ENCODE results near the gene TENT4A.

The TENT4A gene

DNA sequence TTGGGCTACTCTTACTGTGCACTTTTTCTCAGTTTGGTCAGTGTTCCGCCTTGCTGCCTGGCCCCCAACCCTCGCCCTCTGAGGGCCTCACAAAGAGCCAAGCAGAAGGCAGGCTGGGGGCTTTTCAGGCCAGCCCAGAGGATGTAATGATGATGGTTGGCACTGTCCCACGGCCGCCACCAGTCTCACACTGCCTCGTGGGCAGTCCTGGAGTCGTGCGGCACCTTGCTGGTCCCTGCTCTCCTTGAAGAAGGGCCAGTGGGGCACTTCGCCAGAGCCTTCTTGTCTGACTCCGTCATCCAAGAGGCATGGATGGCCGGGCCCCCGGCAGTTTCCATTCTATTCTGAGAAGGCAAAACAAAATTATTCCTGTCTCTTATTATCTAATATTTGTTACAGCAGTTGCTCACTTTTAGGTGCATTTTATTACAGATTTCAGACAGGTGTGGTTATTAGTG, 21.0 kb downstream of the TENT4A start:
- no peak for DNase-seq

DNA sequence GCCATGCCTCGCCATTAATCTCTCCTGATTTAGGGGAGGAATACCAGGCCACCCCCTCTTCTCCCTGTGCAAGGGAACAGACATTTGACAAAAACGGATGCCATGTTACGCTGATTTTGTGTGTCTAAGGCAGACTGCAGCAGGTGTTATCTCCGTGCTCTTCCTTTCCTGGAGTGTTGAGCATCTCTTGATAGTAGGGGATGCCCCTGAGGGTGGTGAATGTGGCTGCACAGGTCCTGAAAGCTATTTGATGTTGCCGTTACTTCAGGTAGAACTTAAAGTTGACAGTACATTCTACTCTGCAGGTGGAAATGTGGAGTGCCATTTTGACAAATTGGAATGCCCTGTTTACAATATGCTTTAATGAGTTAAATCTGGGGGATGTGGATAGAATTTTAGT, 21.5 kb downstream of the TENT4A start:
- no peak for DNase-seq

DNA sequence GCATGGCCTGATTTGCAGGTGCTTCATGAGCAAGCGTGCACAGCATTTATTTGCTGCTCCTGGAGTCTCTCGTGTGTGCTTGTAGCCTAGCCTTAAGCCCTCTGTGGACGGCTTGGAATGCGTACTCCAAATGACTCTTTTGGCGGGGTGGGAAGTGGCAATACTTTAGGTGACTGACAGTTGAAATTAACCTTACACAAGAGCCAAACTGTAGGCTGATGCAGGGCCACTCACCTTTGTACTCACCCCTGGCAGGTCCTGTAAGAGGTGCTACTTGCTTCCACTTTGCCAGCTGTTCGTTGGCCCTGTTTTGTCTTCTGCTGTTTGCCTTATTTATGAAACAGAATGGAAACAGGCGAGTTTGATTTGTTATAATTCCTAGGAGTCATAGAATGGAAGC, 22.9 kb downstream of the TENT4A start:
- no peak for DNase-seq

DNA sequence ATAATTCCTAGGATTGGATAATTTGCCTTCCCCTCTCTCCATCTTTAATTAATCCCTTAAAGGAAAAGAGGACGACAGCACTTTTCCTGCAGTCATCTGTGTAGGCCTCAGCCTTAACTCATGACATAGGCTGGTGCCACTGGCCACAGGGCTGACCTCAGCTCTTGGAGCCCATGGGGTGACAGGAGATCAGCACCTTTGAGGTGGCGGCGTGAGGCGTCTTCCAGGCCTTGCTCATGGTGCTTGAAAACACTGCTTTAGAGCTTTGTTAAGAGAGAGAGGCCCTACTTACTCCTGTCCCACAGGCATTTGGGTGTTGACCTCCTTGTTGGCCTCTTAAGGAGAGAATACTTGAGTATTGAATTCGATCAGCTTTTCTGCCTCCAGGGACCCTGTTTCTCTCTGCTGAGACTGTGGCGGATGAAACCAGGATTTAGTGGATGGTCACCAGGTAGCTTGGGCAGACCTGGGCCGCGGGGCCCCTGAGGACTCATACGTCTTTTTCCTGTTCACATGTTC, 23.4 kb downstream of the TENT4A start:
- no peak for DNase-seq

DNA sequence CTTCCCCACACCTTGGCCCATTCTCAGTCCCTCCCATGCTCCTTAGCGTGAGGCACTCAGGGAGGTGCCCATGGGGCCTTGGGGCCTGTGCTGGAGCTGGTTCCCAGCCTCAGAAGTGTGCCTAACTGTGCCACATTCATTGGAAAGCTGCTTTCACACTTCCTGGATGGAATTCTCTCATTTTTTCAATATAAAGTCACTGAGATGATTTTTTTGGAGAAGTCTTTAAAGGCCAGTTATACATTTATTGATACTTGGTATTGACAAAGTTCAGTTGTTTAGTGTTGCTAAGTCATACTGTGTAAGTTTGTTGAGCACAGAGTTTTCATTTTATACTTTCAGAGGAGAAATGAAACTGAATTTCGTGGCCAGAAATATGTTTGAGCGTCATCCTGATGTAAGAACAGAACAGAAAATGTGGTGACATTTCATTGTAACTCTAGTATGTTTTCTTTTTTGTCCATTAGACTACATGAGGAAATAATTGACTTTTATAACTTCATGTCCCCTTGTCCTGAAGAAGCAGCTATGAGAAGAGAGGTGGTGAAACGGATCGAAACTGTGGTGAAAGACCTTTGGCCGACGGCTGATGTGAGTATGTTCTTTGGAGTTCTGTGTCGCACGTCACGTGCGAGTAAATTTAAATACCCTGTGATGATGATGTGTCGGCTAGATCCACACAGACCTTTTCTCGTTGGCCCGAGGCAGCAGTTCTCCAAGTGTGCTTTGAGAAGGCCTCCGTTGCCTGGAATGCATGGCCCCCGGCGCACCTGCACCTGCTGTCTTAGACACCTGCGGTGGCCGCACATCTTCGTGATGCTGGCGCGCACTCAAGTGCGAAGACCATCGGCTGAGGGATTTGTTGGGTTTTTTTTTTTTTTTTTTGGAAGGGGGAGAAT, 24.1 kb downstream of the TENT4A start:
- no peak for DNase-seq

DNA sequence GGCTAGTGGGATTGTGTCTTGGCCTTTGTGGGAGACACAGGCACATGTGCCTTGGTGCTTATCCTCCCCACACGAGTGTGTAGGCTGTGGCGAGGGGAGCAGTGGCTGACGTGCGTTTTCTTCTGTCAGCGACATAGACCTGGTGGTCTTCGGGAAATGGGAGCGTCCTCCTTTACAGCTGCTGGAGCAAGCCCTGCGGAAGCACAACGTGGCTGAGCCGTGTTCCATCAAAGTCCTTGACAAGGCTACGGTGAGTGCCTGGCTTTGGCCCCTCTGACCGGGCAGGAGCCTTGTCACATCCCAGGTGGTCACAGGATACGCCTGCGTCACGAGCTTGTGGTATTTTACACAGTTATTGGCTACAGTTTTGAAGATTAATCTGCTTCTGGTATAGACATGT, 26.4 kb downstream of the TENT4A start:
- no peak for DNase-seq

DNA sequence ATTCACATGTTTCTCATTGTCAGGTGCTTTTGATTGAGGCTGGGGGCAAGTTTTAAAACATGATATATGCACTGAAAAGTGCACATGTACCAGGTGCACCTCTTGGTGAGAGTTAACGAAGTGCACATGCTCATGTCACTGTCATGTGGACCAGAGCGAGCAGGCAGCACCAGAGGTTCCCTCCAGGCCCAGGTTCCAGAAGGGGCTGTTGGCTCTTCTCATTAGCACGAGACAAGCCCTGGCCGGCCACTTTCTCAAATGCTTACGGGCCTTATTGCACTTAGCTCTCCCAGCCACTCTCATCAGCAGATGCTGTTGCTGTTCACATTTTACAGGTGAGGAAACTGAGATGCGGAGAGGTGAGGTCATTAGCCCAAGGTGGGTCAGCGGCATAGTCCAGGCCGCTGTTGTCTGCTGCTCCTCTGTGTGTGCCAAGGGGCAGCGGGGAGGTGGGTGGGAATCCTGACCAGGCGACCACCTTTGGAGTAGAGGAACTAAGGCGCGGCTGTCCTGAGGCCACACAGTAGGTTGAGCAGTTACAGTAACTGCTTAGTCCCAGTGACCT, 27.4 kb downstream of the TENT4A start:
- DNase-seq: no peak

DNA sequence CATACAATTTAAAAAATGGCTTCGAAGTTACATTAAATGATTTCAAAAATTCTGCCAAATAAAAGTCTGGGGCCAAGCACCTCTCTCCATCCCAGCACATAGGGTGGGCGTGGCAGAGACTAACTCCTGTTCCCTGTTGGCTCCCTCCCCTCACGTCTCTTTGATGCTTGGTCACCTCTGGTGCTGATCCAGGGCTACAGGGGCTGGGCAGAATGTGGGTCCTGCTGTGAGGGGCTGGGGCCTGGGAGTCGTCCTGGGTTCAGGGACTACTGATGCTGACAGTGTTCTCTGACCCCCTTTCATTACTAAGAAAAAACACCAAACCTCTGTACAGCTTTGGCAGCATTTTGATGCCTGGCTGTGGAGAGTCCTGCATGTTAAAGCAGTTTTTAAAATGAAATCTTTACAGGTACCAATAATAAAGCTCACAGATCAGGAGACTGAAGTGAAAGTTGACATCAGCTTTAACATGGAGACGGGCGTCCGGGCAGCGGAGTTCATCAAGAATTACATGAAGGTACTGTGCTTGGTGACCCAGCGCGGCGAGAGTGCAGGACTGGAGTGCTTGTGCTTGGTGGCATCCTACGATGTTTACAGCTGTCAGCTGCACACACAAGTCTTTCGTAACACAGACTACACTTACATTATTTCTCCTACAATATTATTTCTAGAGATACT, 29.0 kb downstream of the TENT4A start:
- DNase-seq: no peak

DNA sequence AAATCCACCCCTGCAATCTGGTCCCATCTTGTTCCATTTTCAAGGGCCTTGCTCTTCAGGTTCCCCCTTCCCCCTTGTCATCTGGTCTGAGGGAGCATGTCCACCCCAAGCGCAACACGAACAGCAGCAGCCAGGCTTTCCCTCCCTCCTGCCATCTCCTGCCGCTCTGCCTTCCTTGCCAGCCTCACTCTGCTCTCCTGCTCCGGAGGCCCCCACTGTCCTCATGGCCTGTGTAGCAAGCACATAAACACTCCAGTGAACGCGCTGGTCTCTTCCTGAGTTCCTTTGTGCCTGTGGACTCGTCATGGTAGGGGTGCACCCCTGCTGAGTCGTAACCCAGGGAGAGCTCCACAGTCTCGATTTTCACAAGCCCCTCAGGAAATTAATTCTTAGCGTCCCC, 29.9 kb downstream of the TENT4A start:
- no peak for DNase-seq

DNA sequence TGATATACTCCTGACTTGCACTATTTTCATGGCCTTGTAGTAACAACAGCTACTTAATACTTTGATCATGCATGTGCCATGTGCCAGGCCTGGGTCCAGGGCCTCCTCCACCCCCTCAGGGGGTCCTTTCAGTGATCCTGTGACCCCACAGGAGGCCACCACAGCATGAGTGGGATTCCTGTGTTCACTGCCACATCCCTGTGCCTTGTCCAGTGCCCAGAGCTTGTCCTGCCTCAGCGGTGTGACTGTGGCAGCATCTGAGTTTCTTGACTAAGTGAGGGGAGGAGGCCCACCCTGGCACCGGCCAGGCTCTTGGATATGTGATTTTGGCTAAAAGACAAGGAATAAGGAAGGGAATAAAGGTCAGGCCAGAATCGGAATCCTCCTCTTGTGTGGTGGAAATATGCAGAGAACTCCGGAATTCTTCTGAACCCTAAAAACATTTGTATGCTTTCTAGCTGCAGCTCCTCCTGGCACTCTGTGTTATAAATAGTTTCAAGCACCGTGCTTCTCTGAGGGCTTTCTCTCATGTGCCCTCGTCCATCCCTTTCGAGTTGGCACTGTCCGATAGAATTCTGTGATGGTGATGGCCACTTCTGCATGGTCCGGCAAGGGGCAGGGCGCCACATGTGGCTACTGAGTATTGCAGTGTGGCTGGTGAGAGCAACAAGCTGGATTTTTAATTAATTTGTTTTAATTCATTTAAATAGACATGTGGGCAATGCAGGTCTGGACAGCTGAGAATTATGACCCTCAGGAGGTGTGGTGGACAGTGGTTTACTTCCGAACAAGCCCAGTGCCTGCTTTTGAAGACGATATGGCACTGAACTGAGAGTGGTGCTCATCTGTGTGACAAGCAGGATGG, 31.8 kb downstream of the TENT4A start:
- no peak for DNase-seq

DNA sequence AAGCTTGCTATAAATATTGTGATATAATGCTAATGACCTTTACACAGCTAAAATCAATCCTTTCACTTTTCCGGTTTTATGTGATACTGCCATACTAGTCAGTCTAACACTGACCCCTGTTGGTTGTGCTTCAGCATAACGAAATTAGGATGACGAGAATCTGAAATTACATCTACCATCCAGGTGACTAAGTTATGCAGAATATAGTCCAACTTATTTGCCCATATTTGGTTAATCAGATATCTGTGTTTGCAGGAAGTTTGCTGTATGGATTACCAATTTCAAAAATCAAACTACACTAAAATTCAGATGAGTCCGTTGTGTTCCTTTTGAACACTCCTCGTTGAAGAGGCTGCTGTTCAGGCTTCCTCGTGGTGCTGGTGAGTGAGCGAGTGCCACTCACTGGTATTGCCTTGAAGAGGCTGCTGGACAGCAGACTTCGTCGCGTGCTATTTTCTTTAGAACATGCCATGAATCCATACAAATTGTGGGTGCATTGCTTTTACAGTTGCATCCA, 32.5 kb downstream of the TENT4A start:
- DNase-seq: no peak

DNA sequence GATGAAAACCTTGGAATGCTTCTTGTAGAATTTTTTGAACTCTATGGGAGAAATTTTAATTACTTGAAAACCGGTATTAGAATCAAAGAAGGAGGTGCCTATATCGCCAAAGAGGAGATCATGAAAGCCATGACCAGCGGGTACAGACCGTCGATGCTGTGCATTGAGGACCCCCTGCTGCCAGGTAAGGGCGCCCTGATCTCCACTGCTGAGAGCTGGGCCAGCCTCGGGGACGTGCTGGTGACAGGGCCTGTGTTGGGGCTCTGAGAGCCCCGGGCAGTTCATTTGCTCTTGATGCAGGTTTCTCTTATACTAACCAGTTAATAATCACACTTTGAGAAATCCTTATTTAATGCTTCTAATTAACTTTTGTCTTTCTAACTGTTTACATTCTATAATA, 33.0 kb downstream of the TENT4A start:
- DNase-seq: no peak

DNA sequence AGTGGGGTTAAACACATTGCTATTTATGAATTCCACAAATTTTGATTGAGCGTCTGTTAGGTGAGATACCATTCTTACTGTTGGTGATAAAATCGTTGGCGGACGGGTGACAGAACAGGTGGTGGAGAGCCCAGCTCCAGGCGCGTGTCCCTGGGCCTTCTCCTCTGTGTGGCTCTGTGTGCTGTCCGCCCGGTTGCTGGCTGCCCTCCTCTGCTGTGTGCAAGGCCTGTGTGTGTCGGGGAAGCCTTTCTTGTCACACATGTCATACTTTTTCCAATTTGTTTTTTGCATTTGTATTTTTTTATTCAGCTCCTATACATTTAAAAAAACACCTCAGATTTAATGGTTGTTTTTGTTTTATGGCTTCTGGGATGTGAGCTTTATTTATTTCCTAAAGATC, 33.9 kb downstream of the TENT4A start:
- DNase-seq: no peak

DNA sequence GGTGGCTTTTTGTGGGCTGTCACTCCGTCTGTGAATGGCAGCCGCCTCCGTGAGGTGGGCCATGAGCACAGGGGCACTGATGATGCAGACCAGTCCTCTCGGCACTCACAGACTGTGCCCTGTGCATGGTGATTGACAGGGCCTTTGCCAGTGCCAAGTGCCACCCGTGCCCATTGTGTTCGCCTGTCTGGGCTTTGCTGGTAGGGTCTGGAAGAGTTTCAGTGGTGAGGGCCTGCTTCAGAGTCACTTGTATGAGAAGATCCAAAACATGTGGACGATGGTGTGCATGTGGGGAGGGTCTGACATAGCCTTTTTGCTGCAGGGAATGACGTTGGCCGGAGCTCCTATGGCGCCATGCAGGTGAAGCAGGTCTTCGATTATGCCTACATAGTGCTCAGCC, 34.9 kb downstream of the TENT4A start:
- DNase-seq: no peak

DNA sequence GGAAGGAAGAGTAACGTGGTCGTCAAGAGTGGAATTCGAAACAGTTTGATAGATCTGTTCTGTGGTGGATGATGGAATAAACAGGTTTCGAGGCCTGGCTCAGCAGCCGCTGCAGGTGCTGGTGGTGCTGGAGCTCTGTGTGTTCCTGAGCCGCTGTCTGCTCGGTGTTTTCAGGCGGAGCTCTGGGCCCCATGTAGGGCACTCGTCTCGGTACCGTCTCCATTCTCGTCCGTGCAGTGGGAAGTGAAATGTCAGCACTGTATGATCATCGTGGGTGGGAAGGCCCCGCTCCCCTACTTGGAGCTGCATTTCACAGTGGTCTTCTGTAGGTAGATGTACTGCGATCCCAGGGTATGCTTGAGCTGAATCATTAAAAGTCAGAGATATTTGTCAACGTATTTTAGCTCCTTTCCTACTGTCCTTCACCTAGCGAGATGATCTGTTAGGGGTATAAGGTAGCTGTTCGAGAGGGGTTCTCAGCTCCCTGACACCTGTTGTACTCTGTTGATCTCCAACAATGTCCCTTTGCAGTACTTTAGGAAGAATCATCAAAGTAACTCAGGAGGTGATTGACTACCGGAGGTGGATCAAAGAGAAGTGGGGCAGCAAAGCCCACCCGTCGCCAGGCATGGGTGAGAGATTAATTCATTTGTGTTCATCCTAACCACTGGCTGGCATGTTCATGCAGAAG, 35.9 kb downstream of the TENT4A start:
- DNase-seq: no peak

DNA sequence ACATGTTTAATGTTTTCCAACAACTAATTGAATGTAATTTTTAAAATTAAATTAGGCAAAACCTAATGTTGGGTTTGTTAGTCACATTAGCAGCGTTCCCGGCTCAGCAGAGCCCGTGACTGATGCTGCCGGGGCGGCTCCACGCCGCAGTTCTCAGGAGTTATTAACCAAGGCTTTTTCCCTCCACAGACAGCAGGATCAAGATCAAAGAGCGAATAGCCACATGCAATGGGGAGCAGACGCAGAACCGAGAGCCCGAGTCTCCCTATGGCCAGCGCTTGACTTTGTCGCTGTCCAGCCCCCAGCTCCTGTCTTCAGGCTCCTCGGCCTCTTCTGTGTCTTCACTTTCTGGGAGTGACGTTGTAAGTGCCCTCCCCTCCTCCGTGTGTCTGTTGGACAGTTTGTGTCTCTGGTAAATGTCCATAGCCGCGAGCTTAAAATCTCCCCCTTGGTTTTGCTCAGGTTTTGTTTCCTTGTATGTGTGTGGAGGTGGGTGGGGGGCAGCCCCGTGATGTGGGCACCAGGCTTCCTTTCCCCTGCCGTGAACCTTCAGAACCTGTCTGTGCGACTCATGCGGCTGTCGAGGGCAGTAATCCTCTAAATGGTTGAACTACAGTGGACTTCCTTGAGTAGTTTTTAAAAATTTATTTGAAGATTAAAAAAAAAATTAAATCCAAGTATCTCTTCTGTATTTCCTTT, 37.1 kb downstream of the TENT4A start:
- no peak for DNase-seq

DNA sequence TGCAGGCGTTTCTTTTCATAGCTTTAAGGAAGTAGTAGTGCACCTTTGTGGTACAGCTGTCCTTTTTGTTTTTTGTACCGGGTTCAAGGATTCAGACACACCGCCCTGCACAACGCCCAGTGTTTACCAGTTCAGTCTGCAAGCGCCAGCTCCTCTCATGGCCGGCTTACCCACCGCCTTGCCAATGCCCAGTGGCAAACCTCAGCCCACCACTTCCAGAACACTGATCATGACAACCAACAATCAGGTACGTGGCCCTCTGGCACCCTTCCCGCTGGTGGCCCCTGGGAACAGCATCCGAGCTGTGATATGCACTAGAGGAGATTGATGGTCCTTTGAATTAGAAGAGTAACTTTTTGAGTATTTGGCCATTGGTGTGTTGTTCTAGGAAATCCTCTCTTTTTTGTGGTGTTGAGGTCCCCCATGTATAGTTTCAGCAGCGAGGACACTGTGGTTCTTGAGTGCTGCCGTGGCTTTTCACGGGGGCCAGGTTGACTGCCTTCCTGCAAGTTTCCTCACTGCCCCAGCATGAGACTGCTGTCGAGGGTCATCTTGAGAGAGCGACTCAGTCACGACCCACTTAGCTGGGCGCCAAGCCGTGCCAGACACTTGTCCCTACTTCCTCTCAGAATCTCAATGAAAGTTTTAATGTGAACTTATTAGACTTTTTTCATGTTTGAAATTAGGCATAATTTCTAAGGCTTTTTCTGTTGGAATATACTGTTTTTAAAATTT, 37.9 kb downstream of the TENT4A start:
- DNase-seq: no peak

DNA sequence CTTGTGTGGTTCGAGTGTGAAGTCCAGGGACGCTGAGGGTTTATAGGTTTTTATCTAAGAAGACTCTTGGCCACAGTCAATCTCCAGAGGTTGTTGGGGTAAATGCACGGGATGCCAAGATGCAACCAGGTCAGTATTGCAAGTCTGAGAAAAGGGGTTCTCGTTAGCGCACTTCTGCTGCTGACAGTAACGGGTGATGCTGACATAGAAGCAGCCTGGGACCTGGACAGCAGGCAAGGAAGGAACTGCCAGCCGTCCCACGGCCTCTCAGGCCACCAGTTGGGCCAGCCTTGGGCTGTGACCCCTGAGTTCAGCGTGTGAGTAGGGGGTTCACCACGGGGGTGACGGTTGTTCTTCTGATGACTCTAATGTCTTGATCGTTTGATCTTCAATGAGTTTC, 39.0 kb downstream of the TENT4A start:
- DNase-seq: no peak

DNA sequence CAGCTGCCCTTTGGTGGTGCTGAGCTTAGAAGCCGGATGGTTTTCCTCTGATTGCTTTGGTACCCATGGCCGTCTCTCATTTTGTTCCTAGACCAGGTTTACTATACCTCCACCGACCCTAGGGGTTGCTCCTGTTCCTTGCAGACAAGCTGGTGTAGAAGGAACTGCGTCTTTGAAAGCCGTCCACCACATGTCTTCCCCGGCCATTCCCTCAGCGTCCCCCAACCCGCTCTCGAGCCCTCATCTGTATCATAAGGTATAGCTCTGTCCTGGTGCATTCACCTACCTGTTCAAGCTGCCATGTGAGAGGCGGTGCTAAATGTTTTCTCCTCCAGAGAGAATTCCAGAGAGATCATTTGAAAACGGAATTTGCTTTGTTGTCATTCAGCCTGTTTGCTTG, 39.5 kb downstream of the TENT4A start:
- no peak for DNase-seq

DNA sequence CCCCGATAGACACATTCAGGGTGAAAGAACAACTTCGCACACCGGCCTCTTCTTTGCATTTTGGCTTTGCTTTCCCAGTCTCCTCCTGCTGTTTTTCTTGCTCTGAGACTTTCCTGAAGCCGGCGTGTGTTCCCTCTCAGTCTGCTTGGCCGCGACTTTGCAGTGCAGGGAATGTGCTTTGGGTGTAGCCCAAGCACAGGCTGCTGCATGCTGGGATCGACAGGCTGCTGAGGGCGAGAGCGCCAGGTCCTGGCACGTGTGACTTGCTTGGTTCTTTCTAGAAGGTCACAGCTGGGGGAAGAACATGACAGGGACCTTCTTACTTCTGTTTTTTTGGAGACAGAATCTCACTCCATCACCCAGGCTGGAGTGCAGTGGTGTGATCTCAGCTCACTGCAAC, 40.6 kb downstream of the TENT4A start:
- DNase-seq: no peak

DNA sequence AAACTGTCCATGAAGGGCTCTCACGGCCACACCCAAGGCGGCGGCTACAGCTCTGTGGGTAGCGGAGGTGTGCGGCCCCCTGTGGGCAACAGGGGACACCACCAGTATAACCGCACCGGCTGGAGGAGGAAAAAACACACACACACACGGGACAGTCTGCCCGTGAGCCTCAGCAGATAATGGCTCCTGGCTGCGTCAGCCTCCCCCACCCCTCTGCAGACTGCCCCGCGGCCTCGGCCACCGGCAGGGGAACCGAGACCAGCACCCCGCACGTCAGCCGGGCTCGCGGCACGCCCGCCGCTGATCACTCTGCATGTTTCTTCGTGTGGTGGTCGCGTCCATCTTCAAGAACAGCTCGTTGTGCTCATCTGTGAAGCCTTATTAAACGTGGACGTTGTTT, 41.5 kb downstream of the TENT4A start:
- no peak for DNase-seq
